H1 (cell line): ENCODE results near the gene SH2B3.
A peak's percentile ranks its signal among the peaks of the same experiment; 100 is the strongest.

Source experiments
- BRCA1 ChIP-seq: IDR thresholded peaks from 2 replicates; pipeline ENCODE4 v1.6.1; 2012; ENCODE audit warnings: low read depth, low read length, improper control_type of control experiment
- CEBPB ChIP-seq: IDR thresholded peaks from 2 replicates; pipeline ENCODE4 v1.6.1; 2012; ENCODE audit warnings: low read depth, low read length
- CREB1 ChIP-seq: IDR thresholded peaks from 2 replicates; pipeline ENCODE4 v1.6.1; 2012; ENCODE audit warnings: inconsistent platforms
- EP300 ChIP-seq, 2 experiments: IDR thresholded peaks; 1 replicate in 1 of 2; 2 replicates in 1 of 2; pipeline ENCODE4 v1.6.1; 2011 to 2012; ENCODE audit warnings: low read depth in 2 of 2, low read length in 2 of 2, mild to moderate bottlenecking in 2 of 2, borderline replicate concordance in 1 of 2, inconsistent platforms in 1 of 2, moderate library complexity in 1 of 2
- EZH2 ChIP-seq: fragments of 200-600 bp; sonication (generic); IDR thresholded peaks from 2 replicates; pipeline ENCODE4 v1.7.1; 2012; ENCODE audit warnings: low read depth, mild to moderate bottlenecking, moderate library complexity, low read length, inconsistent platforms; ENCODE audit not compliant: severe bottlenecking
- JUN ChIP-seq: IDR thresholded peaks from 2 replicates; pipeline ENCODE4 v1.6.1; 2011; ENCODE audit warnings: low read depth, mild to moderate bottlenecking, improper control_type of control experiment, low read length
- POLR2A ChIP-seq, 2 experiments: IDR thresholded peaks; 1 replicate in 1 of 2; 2 replicates in 1 of 2; pipeline ENCODE4 v1.6.1; 2011; ENCODE audit warnings: low read depth in 2 of 2, low read length in 2 of 2, mild to moderate bottlenecking in 2 of 2; ENCODE audit errors: control extremely low read depth in 1 of 2
- POLR2AphosphoS5 ChIP-seq: IDR thresholded peaks from 2 replicates; pipeline ENCODE4 v1.6.1; 2011; ENCODE audit warnings: low read depth, low read length
- RNF2 ChIP-seq: fragments of 200-900, 300-1000 bp; sonication (generic); IDR thresholded peaks from 2 replicates; pipeline ENCODE4 v1.7.1; 2016; ENCODE audit warnings: borderline replicate concordance, low read depth, mild to moderate bottlenecking, antibody characterized with exemption, low read length; ENCODE audit not compliant: poor library complexity, severe bottlenecking; ENCODE audit errors: missing control alignments
- TF ChIP-seq, protein P1 (sequence below), 3 experiments: IDR thresholded peaks; 1 replicate in 2 of 3; 2 replicates in 1 of 3; pipeline versions ENCODE4 v1.5.1 to v1.6.1; 2011; ENCODE audit warnings: low read length in 3 of 3, mild to moderate bottlenecking in 3 of 3, inconsistent platforms in 2 of 3, low read depth in 1 of 3, moderate library complexity in 1 of 3; ENCODE audit not compliant: insufficient read depth in 1 of 3; ENCODE audit errors: control extremely low read depth in 1 of 3

DNA sequence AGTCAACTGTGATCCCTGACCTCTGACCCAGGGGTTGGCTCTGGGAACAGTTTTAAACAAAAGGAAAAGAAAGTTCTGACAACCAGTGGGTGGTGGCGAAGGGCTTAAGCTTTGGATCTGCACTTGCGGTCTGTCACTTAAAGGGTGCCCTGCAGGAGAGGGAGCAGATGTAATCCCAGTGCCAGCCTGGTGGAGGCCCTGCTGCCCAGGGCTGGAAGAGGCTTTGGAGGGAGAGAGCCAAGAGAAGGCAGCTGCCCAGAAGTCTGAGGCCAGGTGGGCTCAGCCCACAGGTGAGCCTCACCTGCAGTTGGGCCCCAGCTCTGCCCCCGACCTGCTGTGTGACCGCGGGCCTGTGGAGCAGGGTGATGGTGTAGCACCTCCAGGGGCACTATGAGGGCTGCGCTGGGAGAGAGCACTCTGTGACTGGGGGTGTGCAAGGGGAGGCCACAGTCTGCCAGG lies 19.1 kb downstream of the SH2B3 start:
- TF ChIP-seq, protein P1, sequence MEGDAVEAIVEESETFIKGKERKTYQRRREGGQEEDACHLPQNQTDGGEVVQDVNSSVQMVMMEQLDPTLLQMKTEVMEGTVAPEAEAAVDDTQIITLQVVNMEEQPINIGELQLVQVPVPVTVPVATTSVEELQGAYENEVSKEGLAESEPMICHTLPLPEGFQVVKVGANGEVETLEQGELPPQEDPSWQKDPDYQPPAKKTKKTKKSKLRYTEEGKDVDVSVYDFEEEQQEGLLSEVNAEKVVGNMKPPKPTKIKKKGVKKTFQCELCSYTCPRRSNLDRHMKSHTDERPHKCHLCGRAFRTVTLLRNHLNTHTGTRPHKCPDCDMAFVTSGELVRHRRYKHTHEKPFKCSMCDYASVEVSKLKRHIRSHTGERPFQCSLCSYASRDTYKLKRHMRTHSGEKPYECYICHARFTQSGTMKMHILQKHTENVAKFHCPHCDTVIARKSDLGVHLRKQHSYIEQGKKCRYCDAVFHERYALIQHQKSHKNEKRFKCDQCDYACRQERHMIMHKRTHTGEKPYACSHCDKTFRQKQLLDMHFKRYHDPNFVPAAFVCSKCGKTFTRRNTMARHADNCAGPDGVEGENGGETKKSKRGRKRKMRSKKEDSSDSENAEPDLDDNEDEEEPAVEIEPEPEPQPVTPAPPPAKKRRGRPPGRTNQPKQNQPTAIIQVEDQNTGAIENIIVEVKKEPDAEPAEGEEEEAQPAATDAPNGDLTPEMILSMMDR (IDR thresholded peaks at IDR 0.05; ENCODE audit: control extremely low read depth in 1 of 3, insufficient read depth in 1 of 3, low read depth in 1 of 3, low read length in 3 of 3), result peak; percentile 68 to 83 (median 68)
- no peak for TF ChIP-seq EZH2
- no peak for TF ChIP-seq CEBPB
- TF ChIP-seq JUN, result no peak
- TF ChIP-seq POLR2AphosphoS5, result no peak
- no peak for TF ChIP-seq BRCA1
- no peak for TF ChIP-seq RNF2
- no peak for TF ChIP-seq EP300 (IDR thresholded peaks at IDR 0.05; ENCODE audit: borderline replicate concordance in 1 of 2, low read depth in 2 of 2, low read length in 2 of 2)
- no peak for TF ChIP-seq CREB1
- no peak for TF ChIP-seq POLR2A (IDR thresholded peaks at IDR 0.05; ENCODE audit: control extremely low read depth in 1 of 2, low read depth in 2 of 2, low read length in 2 of 2)
